ENCODE data around the gene DTNA. TPM values are rescaled to one million over a fixed set of nuclear protein-coding genes. Genes with fewer than 3 reads are reported as not detected.
A peak's percentile ranks its signal among the peaks of the same experiment; 100 is the strongest.

The DTNA gene
- total RNA-seq, 1 experiment from 2014 or later: 10.4 TPM

GRCh38 chr18:34783501-34783900 is 73.4 kb downstream of the DTNA start:
- Mint-ChIP-seq H3K27me3 (ENCODE audit: insufficient read depth, unreplicated experiment) (no peaks in the 10 kb centered on the region), H3K4me3 (ENCODE audit: unreplicated experiment) (no peak overlapping the region), H3K9me3 (ENCODE audit: unreplicated experiment) (no peaks in the 10 kb centered on the region), H3K4me1 (ENCODE audit: low read depth, unreplicated experiment) (no peaks in the 10 kb centered on the region), H3K36me3 (ENCODE audit: insufficient read depth, unreplicated experiment) (no peaks in the 10 kb centered on the region), H3K27ac (ENCODE audit: unreplicated experiment) (no peak overlapping the region)
- TF ChIP-seq, protein P1, sequence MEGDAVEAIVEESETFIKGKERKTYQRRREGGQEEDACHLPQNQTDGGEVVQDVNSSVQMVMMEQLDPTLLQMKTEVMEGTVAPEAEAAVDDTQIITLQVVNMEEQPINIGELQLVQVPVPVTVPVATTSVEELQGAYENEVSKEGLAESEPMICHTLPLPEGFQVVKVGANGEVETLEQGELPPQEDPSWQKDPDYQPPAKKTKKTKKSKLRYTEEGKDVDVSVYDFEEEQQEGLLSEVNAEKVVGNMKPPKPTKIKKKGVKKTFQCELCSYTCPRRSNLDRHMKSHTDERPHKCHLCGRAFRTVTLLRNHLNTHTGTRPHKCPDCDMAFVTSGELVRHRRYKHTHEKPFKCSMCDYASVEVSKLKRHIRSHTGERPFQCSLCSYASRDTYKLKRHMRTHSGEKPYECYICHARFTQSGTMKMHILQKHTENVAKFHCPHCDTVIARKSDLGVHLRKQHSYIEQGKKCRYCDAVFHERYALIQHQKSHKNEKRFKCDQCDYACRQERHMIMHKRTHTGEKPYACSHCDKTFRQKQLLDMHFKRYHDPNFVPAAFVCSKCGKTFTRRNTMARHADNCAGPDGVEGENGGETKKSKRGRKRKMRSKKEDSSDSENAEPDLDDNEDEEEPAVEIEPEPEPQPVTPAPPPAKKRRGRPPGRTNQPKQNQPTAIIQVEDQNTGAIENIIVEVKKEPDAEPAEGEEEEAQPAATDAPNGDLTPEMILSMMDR (IDR thresholded peaks at IDR 0.05; ENCODE audit: insufficient read depth in 1 of 2, low read depth in 1 of 2, low read length in 1 of 2, severe bottlenecking in 1 of 2, unreplicated experiment in 1 of 2): no peak
- Histone ChIP-seq H3K4me1 (no peaks in the 10 kb centered on the region), H3K4me3 (ENCODE audit: low read depth, low read length) (no peak overlapping the region), H3K9me3 (no peaks in the 10 kb centered on the region), H3K27me3 (replicated peaks; ENCODE audit: control insufficient read depth, insufficient read depth, low read length) (no peaks in the 10 kb centered on the region), H3K36me3 (ENCODE audit: control insufficient read depth, insufficient read depth, low read length) (no peaks in the 10 kb centered on the region)
- intact Hi-C loops (cut with micrococcal nuclease; ENCODE audit: unreplicated experiment): loop anchor here (5.0 kb wide), 1 partner anchor 431 kb away; no protein-coding TSS in a partner anchor
- CTCF ChIA-PET: no interaction called here
- no TSS peak for BruUV-seq (replicated peaks)
- no peak for DNase-seq
- POLR2A ChIA-PET: no interaction called here

GRCh38 chr18:34786162-34786741 is 76.2 kb downstream of the DTNA start:
- no peaks in the 10 kb centered on the region for H3K4me1 Mint-ChIP-seq (ENCODE audit: low read depth, unreplicated experiment)
- no peaks in the 10 kb centered on the region for H3K27me3 Mint-ChIP-seq (ENCODE audit: insufficient read depth, unreplicated experiment)
- TF ChIP-seq, protein P1 (IDR thresholded peaks at IDR 0.05; ENCODE audit: insufficient read depth in 1 of 2, low read depth in 1 of 2, low read length in 1 of 2, severe bottlenecking in 1 of 2, unreplicated experiment in 1 of 2): no peak
- no peak overlapping the region for H3K4me3 ChIP-seq (ENCODE audit: low read depth, low read length)
- no peak overlapping the region for H3K4me3 Mint-ChIP-seq (ENCODE audit: unreplicated experiment)
- no peaks in the 10 kb centered on the region for H3K27me3 ChIP-seq (replicated peaks; ENCODE audit: control insufficient read depth, insufficient read depth, low read length)
- H3K9me3 ChIP-seq: no peaks in the 10 kb centered on the region
- ChIA-PET POLR2A (no interaction called here), CTCF (no interaction called here)
- intact Hi-C loops (cut with micrococcal nuclease; ENCODE audit: unreplicated experiment): loop anchor here (5.0 kb wide), 1 partner anchor 239 kb away; no protein-coding TSS in a partner anchor
- H3K27ac Mint-ChIP-seq (ENCODE audit: unreplicated experiment): no peak overlapping the region
- no peaks in the 10 kb centered on the region for H3K9me3 Mint-ChIP-seq (ENCODE audit: unreplicated experiment)
- H3K36me3 Mint-ChIP-seq (ENCODE audit: insufficient read depth, unreplicated experiment): no peaks in the 10 kb centered on the region
- no peaks in the 10 kb centered on the region for H3K4me1 ChIP-seq
- BruUV-seq (replicated peaks): no TSS peak
- no peaks in the 10 kb centered on the region for H3K36me3 ChIP-seq (ENCODE audit: control insufficient read depth, insufficient read depth, low read length)
- no peak for DNase-seq

DNA sequence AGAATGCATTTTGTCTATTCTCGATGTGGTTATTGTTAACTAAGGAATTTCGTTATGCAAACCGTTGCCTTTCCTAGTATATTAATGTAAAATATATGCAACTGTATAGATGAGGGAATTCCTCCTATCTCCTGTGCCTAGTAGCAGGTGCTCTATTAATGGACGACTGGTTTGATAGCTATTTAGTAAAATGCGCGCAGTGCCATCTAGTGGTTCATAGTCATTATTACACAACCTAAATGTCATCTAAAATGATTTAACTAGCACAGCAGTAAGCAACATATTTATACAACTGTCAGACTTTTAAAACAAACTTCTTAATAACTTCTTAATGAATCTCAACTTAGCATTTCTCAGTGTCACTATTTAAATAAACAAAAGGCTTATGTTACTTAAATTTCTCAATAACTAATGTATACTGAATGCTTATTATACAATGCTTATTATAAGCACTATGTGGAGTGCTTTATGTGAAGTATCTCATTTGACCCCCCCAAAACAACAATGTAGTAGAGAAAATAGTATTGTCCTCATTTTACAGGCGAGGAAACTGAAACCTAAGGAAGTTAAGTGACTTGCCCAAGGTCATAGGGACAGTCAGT is 77.9 kb downstream of the DTNA start:
- CTCF ChIA-PET: interaction anchor here (0.7 to 2.5 kb wide), 2 partner anchors 127 to 141 kb away, joined by 4 to 28 read pairs; no protein-coding TSS in a partner anchor
- Mint-ChIP-seq H3K4me3 (ENCODE audit: unreplicated experiment) (no peak overlapping the region), H3K27ac (ENCODE audit: unreplicated experiment) (no peak overlapping the region), H3K27me3 (ENCODE audit: insufficient read depth, unreplicated experiment) (no peaks in the 10 kb centered on the region), H3K9me3 (ENCODE audit: unreplicated experiment) (no peaks in the 10 kb centered on the region), H3K4me1 (ENCODE audit: low read depth, unreplicated experiment) (no peaks in the 10 kb centered on the region), H3K36me3 (ENCODE audit: insufficient read depth, unreplicated experiment) (no peaks in the 10 kb centered on the region)
- TF ChIP-seq, protein P1 (IDR thresholded peaks at IDR 0.05; ENCODE audit: insufficient read depth in 1 of 2, low read depth in 1 of 2, low read length in 1 of 2, severe bottlenecking in 1 of 2, unreplicated experiment in 1 of 2): peak; percentile 27 to 36
- POLR2A ChIA-PET: no interaction called here
- H3K4me3 ChIP-seq (ENCODE audit: low read depth, low read length): no peak overlapping the region
- H3K36me3 ChIP-seq (ENCODE audit: control insufficient read depth, insufficient read depth, low read length): no peaks in the 10 kb centered on the region
- intact Hi-C loops (cut with micrococcal nuclease; ENCODE audit: unreplicated experiment): loop anchor here (1.0 to 5.0 kb wide), 4 partner anchors 59 to 241 kb away; no protein-coding TSS in a partner anchor
- no peaks in the 10 kb centered on the region for H3K4me1 ChIP-seq
- no peaks in the 10 kb centered on the region for H3K9me3 ChIP-seq
- peak; percentile 23 to 33 for DNase-seq
- no TSS peak for BruUV-seq (replicated peaks)
- H3K27me3 ChIP-seq (replicated peaks; ENCODE audit: control insufficient read depth, insufficient read depth, low read length): no peaks in the 10 kb centered on the region
